Spinal cord (tissue), 10 donors: ENCODE data around the gene PDLIM4. TPM values are rescaled to one million over a fixed set of nuclear protein-coding genes. Genes with fewer than 3 reads are reported as not detected.

Experiments
- DNase-seq, 6 donors: peaks; one replicate each; pipeline versions ENCODE4 v3.0.0 to v3.0.0-alpha.2; 2013 to 2015; ENCODE audit warnings: low spot score in 6 of 6, low read depth in 4 of 6
- H3K27ac ChIP-seq: one replicate; pipeline ENCODE4 v1.5.1; 2013; ENCODE audit warnings: low read depth, low read length, control low read depth
- H3K27me3 ChIP-seq: one replicate; pipeline ENCODE4 v1.6.1; 2013; ENCODE audit warnings: low read length; ENCODE audit not compliant: control insufficient read depth, insufficient read depth
- H3K36me3 ChIP-seq: one replicate; pipeline ENCODE4 v1.6.1; 2013; ENCODE audit warnings: low read length; ENCODE audit not compliant: control insufficient read depth, insufficient read depth
- H3K4me1 ChIP-seq: one replicate; pipeline ENCODE4 v1.6.1; 2013; ENCODE audit warnings: low read length; ENCODE audit not compliant: control insufficient read depth, insufficient read depth
- H3K4me3 ChIP-seq: one replicate; pipeline ENCODE4 v1.5.1; 2013; ENCODE audit warnings: low read depth, low read length, control low read depth
- H3K9me3 ChIP-seq: one replicate; pipeline ENCODE4 v1.6.1; 2013; ENCODE audit warnings: low read length; ENCODE audit not compliant: control insufficient read depth, insufficient read depth
- WGBS: methylation state at CpG from one replicate; pipeline ENCODE4 v1.1.5; 2013; ENCODE audit warnings: missing lambda C conversion rate; ENCODE audit not compliant: insufficient coverage; 5-methylcytosine and 5-hydroxymethylcytosine counted together
- polyA plus RNA-seq, 2 donors: library from polyadenylated mRNA; unstranded; fragments of 120-200 nt; gene quantifications; one replicate each; pipeline ENCODE4 v1.2.1, GENCODE V29; 2013; ENCODE audit not compliant: insufficient read length in 2 of 2
- total RNA-seq, 2 donors: library from RNA; depleted of rRNA in 1 of 2; stranded (reverse); fragments of 120-200 nt in 1 of 2; fragments of >200 nt in 1 of 2; gene quantifications; one replicate each; pipeline versions ENCODE4 v1.2.3 to v1.2.4, GENCODE V29; 2013 to 2014
- donor health status: healthy.

The PDLIM4 gene
- total and polyA plus RNA-seq, 4 donors: 10.6 to 40.9 (median 31.6) TPM

- peaks cover 3% of the 10 kb centered on the region for H3K9me3 ChIP-seq
- H3K27ac ChIP-seq: no peak overlapping the region
- no peaks in the 10 kb centered on the region for H3K36me3 ChIP-seq
- peaks cover 16% of the 10 kb centered on the region for H3K4me1 ChIP-seq
- H3K27me3 ChIP-seq: no peaks in the 10 kb centered on the region
- WGBS: 89% methylated on average over 8 of the region's 11 CpGs
- no peak overlapping the region for H3K4me3 ChIP-seq
- DNase-seq: no peak
Measured at GRCh38 chr5:132301344-132302271, 44.1 kb downstream of the PDLIM4 start.

GRCh38 chr5:132302413-132302812 lies 44.9 kb downstream of the PDLIM4 start:
- peaks cover 3% of the 10 kb centered on the region for H3K9me3 ChIP-seq
- H3K4me1 ChIP-seq: peaks cover 15% of the 10 kb centered on the region
- H3K4me3 ChIP-seq: no peak overlapping the region
- H3K27me3 ChIP-seq: no peaks in the 10 kb centered on the region
- no peak overlapping the region for H3K27ac ChIP-seq
- WGBS: 91% methylated on average over 2 of the region's 3 CpGs
- H3K36me3 ChIP-seq: no peaks in the 10 kb centered on the region
- DNase-seq: no peak

- Histone ChIP-seq H3K27ac (no peak overlapping the region), H3K36me3 (no peaks in the 10 kb centered on the region), H3K9me3 (peaks cover 3% of the 10 kb centered on the region), H3K4me3 (no peak overlapping the region), H3K4me1 (peaks cover 15% of the 10 kb centered on the region), H3K27me3 (no peaks in the 10 kb centered on the region)
- 92% methylated on average over 2 of the region's 6 CpGs for WGBS
- DNase-seq: no peak
Measured at GRCh38 chr5:132303589-132303988, 46.1 kb downstream of the PDLIM4 start.

GRCh38 chr5:132305420-132305819 lies 47.9 kb downstream of the PDLIM4 start:
- Histone ChIP-seq H3K4me1 (peaks cover 22% of the 10 kb centered on the region), H3K9me3 (peaks cover 3% of the 10 kb centered on the region), H3K36me3 (no peaks in the 10 kb centered on the region), H3K27me3 (no peaks in the 10 kb centered on the region), H3K4me3 (no peak overlapping the region), H3K27ac (no peak overlapping the region)
- no peak for DNase-seq
- WGBS: no CpG with 5 or more reads among the region's 2 CpGs

- Histone ChIP-seq H3K4me3 (no peak overlapping the region), H3K4me1 (peaks cover 13% of the 10 kb centered on the region), H3K9me3 (peaks cover 3% of the 10 kb centered on the region), H3K27ac (no peak overlapping the region), H3K36me3 (peaks cover 10% of the 10 kb centered on the region), H3K27me3 (no peaks in the 10 kb centered on the region)
- 76% methylated on average over 3 of the region's 4 CpGs for WGBS
- no peak for DNase-seq
Measured at GRCh38 chr5:132308701-132309100, 51.2 kb downstream of the PDLIM4 start.

- no peak overlapping the region for H3K27ac ChIP-seq
- peaks cover 13% of the 10 kb centered on the region for H3K4me1 ChIP-seq
- peaks cover 17% of the 10 kb centered on the region for H3K36me3 ChIP-seq
- no peak overlapping the region for H3K4me3 ChIP-seq
- peaks cover 3% of the 10 kb centered on the region for H3K9me3 ChIP-seq
- DNase-seq: no peak
- H3K27me3 ChIP-seq: no peaks in the 10 kb centered on the region
Measured at GRCh38 chr5:132309679-132310078, 52.2 kb downstream of the PDLIM4 start.

GRCh38 chr5:132310141-132310834 lies 52.8 kb downstream of the PDLIM4 start:
- WGBS: 20% methylated on average over 7 of the region's 11 CpGs
- H3K27me3 ChIP-seq: no peaks in the 10 kb centered on the region
- no peaks in the 10 kb centered on the region for H3K9me3 ChIP-seq
- H3K27ac ChIP-seq: peak overlapping the region; percentile 1
- peak in 2 of 6 donors; percentile 43 to 67 for DNase-seq
- peaks cover 23% of the 10 kb centered on the region for H3K36me3 ChIP-seq
- H3K4me1 ChIP-seq: peaks cover 13% of the 10 kb centered on the region
- no peak overlapping the region for H3K4me3 ChIP-seq

GRCh38 chr5:132313366-132313765 lies 55.9 kb downstream of the PDLIM4 start:
- 80% methylated on average over 3 of the region's 4 CpGs for WGBS
- H3K4me1 ChIP-seq: peaks cover 13% of the 10 kb centered on the region
- H3K4me3 ChIP-seq: no peak overlapping the region
- H3K27ac ChIP-seq: no peak overlapping the region
- H3K9me3 ChIP-seq: no peaks in the 10 kb centered on the region
- no peaks in the 10 kb centered on the region for H3K27me3 ChIP-seq
- peaks cover 26% of the 10 kb centered on the region for H3K36me3 ChIP-seq
- DNase-seq: no peak

GRCh38 chr5:132313961-132314432 lies 56.5 kb downstream of the PDLIM4 start:
- Histone ChIP-seq H3K36me3 (peaks cover 26% of the 10 kb centered on the region), H3K27me3 (no peaks in the 10 kb centered on the region), H3K9me3 (no peaks in the 10 kb centered on the region), H3K27ac (no peak overlapping the region), H3K4me1 (peaks cover 13% of the 10 kb centered on the region), H3K4me3 (no peak overlapping the region)
- DNase-seq: no peak
- 100% methylated on average over 1 of the region's 2 CpGs for WGBS
